KOPT-K1 (cell line): ENCODE measurements around the gene DYNLT2B.
"Not testable (repeated sequence)": the region's sequence is repeated elsewhere in the genome, so short reads cannot be mapped to it uniquely, and the experiment has no call there.

Experiments used
- H3K27ac ChIP-seq: fragments of 200-600 bp; sonication (generic); 2 replicates; pipeline ENCODE4 v1.5.1; 2016; ENCODE audit warnings: antibody characterized with exemption, mild to moderate bottlenecking, low read depth, low read length; ENCODE audit not compliant: poor library complexity, severe bottlenecking
- H3K36me3 ChIP-seq: fragments of 200-600 bp; sonication (generic); 2 replicates; pipeline ENCODE4 v1.5.1; 2017; ENCODE audit warnings: antibody characterized with exemption, mild to moderate bottlenecking, low read length, moderate library complexity; ENCODE audit not compliant: insufficient read depth
- H3K9me3 ChIP-seq: fragments of 200-600 bp; sonication (generic); 2 replicates; pipeline ENCODE4 v1.5.1; 2017; ENCODE audit warnings: antibody characterized with exemption, low read length, mild to moderate bottlenecking; ENCODE audit not compliant: insufficient read depth, poor library complexity, severe bottlenecking

The DYNLT2B gene

GRCh38 chr3:196314086-196314485, 4.0 kb downstream of the DYNLT2B start:
- H3K36me3 ChIP-seq = peaks cover 16% of the 10 kb centered on the region
- not testable (repeated sequence) for H3K9me3 ChIP-seq, H3K27ac ChIP-seq

- peaks cover 24% of the 10 kb centered on the region; the same call in 1 of the 2 replicates for H3K36me3 ChIP-seq
- H3K27ac ChIP-seq, H3K9me3 ChIP-seq: not testable (repeated sequence)
Observed at GRCh38 chr3:196302960-196303359, 15.1 kb downstream of the DYNLT2B start.

DNA sequence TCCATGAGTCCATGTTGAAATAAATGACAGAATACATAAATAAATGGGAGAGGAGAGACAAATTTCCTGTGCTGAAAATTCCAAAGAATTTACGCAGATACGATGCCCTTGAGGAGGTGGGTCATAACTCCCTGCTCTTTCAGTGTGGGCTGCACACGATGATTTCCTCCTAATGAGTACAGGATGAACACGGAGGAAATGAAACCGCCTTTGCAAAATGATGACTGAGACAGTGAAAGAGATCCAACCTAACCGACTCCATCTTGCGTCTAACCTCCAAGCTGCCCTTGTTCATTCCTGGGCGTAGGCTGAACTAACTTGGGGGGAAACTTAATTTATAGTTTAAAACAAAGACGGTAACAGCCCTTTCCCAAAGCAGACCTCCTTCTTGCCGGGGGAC, 15.5 kb downstream of the DYNLT2B start:
- H3K36me3 ChIP-seq = peaks cover 28% of the 10 kb centered on the region; the same call in 1 of the 2 replicates
- not testable (repeated sequence) for H3K27ac ChIP-seq, H3K9me3 ChIP-seq

- Histone ChIP-seq H3K9me3 (no peaks in the 10 kb centered on the region), H3K36me3 (peaks cover 14% of the 10 kb centered on the region; the same call in 1 of the 2 replicates), H3K27ac (no peak overlapping the region)
Observed at GRCh38 chr3:196298521-196298920, 19.5 kb downstream of the DYNLT2B start.

DNA sequence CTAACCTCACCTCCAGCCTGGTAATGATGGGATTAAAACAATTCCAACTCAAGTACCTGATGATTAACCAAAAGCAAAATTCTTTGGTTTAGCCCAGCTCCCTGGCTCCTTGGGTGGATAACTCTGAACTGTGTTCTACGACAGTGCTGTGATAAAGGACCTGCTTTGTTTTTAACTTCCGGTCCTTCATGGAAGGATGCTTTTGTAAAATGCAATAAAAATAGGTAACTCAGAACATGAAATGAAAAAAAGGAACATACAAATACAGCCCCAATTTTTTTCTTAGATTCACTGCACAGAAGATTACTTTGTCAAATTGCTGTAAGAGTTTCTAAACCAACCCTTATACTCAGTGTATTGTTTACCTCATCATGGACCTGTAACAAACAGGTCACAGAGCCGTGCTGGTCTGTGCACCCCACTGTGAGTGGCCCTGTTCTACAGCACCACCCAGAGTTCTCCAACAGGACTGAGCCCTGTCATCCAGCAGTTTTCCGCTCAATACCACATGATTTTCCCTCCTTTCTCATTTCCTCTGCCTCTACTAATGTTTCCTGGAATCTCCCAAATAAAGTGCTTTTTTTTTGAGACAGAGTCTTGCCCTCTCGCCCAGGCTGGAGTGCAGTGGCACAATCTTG, 25.6 kb downstream of the DYNLT2B start:
- Histone ChIP-seq H3K36me3 (no peaks in the 10 kb centered on the region), H3K9me3 (no peaks in the 10 kb centered on the region), H3K27ac (no peak overlapping the region)

- H3K9me3 ChIP-seq = no peaks in the 10 kb centered on the region
- no peaks in the 10 kb centered on the region for H3K36me3 ChIP-seq
- peak overlapping the region; percentile 73 for H3K27ac ChIP-seq
Observed at GRCh38 chr3:196288141-196288460, 29.9 kb downstream of the DYNLT2B start.

DNA sequence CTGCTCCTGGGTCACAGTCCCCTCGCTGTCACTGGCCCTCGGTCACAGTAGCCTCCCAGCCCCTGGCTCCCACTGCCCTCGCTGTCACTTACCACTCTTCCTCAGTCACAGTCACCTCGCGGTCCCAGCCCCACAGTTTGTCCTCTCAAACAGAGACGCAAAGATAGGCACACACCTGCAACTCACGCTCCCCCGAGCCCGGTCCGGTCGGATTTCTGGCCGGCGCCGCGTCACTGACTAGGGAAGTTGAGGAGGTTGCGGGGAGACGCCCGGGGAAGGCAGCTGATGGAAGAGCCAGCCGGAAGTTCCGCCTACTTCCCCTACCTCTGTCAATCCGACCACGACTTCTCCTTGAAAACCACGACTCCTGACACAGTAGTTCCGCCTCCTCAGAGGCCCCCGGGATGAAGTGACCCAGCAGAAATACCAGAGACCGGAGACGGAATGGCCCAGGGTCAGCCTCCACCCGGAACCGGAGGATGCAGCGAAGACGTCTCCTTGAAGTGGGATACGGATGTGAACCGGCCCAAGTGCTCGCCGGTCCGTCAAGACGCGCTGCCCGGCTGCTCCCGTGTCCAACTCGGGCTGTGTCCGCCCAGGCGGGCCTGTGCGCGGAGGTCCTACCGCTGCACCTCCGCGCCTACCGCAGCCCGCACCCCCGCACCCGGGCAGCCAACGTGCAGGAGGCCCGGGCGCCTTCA, 30.4 kb downstream of the DYNLT2B start, which contains the start of gene PCYT1A:
Gene PCYT1A (minus strand): TSS at position 287 of the 701 bp plus-strand sequence. CDS start 17,195 bp downstream, outside the sequence.
- H3K9me3 ChIP-seq = no peaks in the 10 kb centered on the region
- H3K36me3 ChIP-seq = no peaks in the 10 kb centered on the region
- H3K27ac ChIP-seq = peak within 1 kb of the TSS; percentile 73

- peak overlapping the region; percentile 73 for H3K27ac ChIP-seq
- H3K36me3 ChIP-seq = no peaks in the 10 kb centered on the region
- no peaks in the 10 kb centered on the region for H3K9me3 ChIP-seq
Observed at GRCh38 chr3:196287090-196287439, 31.0 kb downstream of the DYNLT2B start.

- H3K27ac ChIP-seq = no peak overlapping the region
- no peaks in the 10 kb centered on the region for H3K36me3 ChIP-seq
- no peaks in the 10 kb centered on the region for H3K9me3 ChIP-seq
Observed at GRCh38 chr3:196284396-196284795, 33.6 kb downstream of the DYNLT2B start.

GRCh38 chr3:196281962-196282361, 36.1 kb downstream of the DYNLT2B start:
- Histone ChIP-seq H3K9me3 (no peaks in the 10 kb centered on the region), H3K27ac (no peak overlapping the region), H3K36me3 (no peaks in the 10 kb centered on the region)

DNA sequence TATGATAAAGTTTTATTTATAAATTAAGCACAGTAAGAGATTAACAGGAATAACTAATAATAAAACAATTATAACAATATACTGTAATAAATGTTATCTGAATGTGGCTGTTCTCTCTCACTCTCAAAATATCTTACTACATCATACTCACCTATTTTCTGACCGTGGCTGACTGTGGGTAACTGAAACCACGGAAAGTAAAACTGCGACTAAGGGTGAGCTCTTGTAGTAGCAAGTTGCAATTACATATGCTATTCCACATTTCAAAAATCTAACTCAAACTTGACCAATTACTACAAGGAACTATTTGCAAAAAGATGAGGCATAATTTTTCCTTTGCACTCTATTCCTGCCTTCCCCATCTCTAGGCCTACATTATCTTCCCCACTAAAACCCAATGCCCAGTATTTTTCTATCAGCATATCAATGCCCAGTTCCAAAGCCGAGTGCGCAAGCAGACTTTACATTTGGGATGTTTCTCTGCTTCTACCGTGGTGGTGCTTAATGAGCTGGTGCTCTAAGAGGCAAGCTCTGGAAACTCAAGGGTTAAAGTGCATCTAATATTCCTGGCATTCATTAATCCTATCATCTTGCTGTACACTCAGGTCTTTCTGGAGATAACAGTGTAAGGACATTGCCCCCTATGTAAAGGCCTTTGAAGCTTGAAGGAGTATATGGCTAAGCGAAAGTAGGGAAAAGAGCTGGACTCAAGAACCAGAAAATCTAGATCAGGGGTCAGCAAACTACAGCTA, 37.2 kb downstream of the DYNLT2B start:
- Histone ChIP-seq H3K9me3 (no peaks in the 10 kb centered on the region), H3K36me3 (no peaks in the 10 kb centered on the region), H3K27ac (no peak overlapping the region)

DNA sequence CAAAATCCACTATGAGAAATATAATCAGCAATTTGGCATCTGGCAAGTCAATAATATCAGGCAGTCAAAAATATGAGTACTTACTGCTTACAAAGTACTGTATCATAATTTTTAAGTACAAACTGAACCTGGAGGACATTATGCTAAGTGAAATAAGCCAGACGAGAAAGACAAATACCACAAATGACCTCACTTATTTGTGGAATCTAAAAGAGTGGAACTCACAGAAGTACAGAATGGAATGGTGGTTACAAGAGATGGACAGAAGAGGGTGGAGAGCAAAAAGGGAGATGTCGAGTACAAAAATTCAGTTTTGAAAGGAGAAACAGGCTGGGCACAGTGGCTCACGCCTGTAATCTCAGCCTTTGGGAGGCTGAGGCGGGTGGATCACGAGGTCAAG, 42.9 kb downstream of the DYNLT2B start:
- Histone ChIP-seq H3K9me3 (peaks cover 13% of the 10 kb centered on the region), H3K36me3 (peaks cover 9% of the 10 kb centered on the region), H3K27ac (peak overlapping the region; percentile 48)

DNA sequence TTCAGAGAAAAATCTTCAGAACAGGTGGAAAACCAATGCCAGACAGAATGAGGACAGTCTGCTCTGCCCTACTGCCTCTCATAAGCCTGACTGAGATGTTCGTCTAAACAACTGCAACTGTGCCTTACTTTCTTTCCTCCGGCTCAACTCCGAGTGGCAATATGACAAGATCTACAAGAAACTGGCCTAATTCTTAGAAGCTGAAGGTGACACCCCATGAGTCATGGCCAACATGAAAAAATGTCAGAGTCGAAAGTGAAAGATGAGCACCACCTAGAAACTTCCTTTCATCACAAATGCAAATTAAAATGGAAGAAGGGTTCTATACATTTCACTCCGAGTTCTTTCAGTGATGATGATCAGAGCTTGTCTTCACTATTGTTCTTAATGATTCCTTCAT, 43.5 kb downstream of the DYNLT2B start:
- peaks cover 9% of the 10 kb centered on the region for H3K36me3 ChIP-seq
- H3K27ac ChIP-seq = peak overlapping the region; percentile 48
- H3K9me3 ChIP-seq = peaks cover 13% of the 10 kb centered on the region

DNA sequence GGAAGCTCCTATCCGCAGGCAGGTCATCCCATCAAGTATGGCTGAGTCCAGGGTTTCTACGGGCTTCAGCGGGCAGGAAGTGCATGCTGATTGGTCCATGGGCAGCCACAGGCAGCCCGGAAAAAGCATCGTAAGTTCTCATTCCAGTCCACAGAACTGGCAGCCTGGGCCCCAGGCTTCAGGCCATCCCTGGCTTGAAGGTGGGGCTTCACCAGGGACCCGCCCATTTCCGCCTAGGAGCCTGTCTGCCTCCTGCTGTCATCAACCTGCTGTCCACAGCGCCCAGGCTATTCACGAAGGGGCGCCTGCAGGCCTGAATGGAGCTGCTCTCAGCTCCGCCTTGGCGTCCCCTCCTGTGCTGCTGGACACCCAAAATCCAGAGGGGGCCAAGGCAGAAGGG, 44.4 kb downstream of the DYNLT2B start:
- H3K9me3 ChIP-seq = peaks cover 13% of the 10 kb centered on the region
- peak overlapping the region; percentile 48 for H3K27ac ChIP-seq
- H3K36me3 ChIP-seq = peaks cover 17% of the 10 kb centered on the region

GRCh38 chr3:196272826-196273225, 45.2 kb downstream of the DYNLT2B start:
- Histone ChIP-seq H3K27ac (no peak overlapping the region), H3K9me3 (peaks cover 13% of the 10 kb centered on the region), H3K36me3 (peaks cover 22% of the 10 kb centered on the region)
